NT2/D1 (cell line): ENCODE results near the gene TOMM20L.

Experiments
- SUZ12 ChIP-seq: IDR thresholded peaks from 2 replicates; pipeline ENCODE4 v1.6.1; 2011; ENCODE audit not compliant: insufficient read length, insufficient read depth; ENCODE audit errors: extremely low read depth
- YY1 ChIP-seq: IDR thresholded peaks from 2 replicates; pipeline ENCODE4 v1.6.1; 2011; ENCODE audit not compliant: insufficient read length, insufficient read depth
- ZNF274 ChIP-seq: IDR thresholded peaks from 2 replicates; pipeline ENCODE4 v1.6.1; 2011; ENCODE audit warnings: mild to moderate bottlenecking, low read depth, low read length

DNA sequence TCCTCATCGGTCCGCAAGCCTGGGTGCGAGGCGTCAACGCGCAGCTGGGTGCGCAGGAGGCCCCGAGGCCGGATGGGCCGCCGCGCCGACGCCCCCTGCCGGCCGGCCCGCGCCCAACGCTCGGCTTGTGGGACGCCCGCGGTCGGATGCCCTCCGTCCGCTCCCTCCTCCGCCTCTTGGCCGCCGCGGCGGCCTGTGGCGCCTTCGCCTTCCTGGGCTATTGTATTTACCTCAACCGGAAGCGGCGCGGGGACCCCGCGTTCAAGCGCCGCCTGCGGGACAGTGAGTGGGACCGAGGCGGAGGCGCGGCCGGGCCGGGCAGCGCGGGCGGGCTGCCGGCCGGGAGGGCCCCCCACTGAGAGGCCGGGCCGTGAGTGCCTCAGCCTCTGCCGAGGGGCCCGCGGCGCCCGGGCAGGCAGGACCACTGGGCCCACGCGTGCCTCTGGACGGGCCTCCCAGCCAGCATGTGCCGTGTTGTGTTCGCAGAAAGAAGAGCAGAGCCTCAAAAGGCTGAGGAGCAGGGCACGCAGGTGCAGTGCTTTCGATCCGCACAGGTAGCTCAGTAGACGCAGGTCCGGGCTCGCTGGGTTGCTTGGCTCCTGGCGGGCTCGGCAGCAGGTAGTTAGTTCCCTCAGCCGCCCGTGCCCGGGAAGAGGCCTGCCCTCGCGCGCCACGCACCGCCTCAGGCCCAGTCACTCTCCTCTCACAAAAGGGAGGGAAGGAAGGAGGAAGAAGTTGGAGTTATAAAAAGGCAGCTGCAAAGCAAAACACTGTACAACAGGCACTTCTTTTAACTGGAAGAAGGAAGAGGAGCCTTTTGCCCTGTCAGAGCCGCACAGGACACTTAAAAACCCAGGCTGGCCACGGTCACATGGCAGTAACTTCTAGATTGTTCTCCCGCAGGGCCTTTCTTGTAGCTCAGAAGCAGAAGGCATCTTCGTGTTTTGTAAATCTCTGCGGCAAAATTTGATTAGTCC is at the start of gene TOMM20L:
- TF ChIP-seq YY1 (no peak), SUZ12 (no peak), ZNF274 (no peak)
